ENCODE measurements around the gene LRP8.

DNA sequence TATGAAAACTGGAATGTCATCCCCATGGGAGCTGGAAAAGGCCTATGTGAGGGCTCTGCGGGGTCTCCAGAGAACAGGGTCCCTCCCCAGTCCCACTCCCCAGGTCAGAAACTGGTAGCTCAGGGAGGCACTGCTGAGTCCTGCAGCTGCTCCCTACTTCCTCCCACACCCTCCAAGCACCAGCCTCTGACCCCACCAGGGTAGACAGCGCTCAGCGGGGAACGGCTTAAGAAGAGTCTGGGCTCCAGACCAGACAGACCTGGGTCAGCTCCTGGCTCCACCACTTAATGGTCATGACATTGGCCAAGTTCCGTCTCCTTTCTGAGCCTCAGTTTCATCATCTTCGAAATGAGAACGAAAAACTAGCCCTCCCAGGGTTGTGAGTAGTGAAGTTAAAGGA, 7.2 kb downstream of the LRP8 start:
- TF ChIP-seq EP300 (IDR thresholded peaks at IDR 0.05; ENCODE audit: low read depth in 2 of 2, low read length in 2 of 2) (no peak), EP300 (CRISPR knock-in tag; IDR thresholded peaks at IDR 0.05; ENCODE audit: borderline replicate concordance) (no peak), RORA (CRISPR knock-in tag; IDR thresholded peaks at IDR 0.05) (no peak)
